NCI-H2227 (cell line): ENCODE data around the gene CLTRN.
"Not testable (repeated sequence)": the region's sequence is repeated elsewhere in the genome, so short reads cannot be mapped to it uniquely, and the experiment has no call there.

Experiments used
- DNase-seq: peaks from one replicate; lab custom pipeline; 2025; ENCODE audit not compliant: unreplicated experiment; lab: John Stamatoyannopoulos, UW

Gene CLTRN

DNA sequence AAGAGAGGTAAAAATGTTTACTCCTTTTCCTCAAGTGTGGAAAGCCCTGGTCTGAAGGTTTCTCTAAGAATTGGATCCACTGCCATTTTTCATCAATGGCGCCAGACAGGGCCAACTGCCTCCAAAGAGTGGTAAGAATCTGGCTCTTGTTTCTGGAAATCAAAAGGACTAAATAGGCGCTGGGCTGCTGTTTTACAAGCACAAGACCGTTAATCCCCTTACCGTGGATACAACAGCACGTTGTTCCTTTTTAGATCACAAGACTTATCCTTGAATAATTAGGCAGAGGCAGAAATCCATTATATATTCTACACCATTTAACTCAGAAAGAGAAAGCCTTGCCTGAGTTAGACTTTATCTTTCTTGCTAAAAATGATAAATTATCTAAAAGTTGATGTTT lies 10.6 kb downstream of the CLTRN start:
- no peak for DNase-seq

DNA sequence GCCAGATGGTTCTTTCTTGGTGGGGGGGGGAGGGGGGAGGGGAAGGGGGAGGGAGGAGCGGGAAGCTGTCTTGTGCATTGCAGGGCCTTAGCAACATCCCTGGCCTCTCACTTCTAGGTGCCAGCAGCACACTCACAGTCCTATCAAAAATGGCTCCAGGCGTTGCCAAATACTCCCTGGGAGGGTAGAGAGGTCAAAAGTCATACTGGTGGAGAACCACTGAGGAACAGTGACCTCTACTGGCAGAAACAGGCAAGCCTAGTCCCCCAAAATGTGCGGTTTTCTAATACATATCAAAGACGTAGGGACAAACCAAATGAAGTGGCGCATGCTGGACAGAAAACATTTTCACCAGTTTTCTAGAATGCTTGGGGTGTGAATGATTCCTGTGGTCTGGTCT lies 17.1 kb downstream of the CLTRN start:
- not testable (repeated sequence) for DNase-seq

DNA sequence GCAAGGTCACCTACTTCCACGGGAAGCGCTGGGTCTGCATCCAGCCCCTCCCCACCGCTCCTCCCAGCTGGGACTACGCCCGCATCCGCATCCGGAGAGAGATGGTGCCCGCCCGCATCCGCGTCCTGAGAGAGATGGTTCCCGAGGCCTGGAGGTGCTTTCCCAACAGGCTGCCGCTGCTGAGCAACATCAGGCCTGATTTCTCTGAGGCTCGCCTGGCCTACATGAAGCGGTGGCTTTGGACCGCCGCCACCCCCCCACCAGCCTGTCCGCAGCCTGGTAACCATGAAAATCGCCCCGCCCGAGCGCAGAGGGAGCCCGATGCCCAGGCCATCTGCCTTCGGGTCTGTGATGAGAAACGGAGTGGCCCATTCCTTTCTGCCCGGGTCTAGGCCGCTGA lies 18.1 kb downstream of the CLTRN start:
- DNase-seq: no peak

DNA sequence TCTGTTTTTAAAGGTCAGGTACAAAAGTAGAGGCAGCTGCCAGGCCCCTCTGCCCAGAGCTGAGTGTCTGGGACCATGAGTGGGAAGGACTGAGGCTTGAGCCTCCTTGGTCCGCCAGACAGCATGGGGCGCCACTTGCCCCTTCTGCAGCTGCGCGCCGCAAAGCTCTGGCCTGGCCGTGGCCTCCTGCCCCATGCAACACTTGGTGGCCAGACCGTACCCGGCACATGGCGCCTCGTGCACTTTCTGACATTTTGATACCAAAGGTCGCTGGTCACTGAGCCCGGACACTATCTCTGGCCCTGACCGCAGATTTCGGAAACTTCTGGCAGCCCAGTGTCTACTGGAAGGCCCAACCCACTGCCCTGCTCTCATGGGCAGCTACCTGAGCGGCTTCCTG lies 18.6 kb downstream of the CLTRN start:
- no peak for DNase-seq

DNA sequence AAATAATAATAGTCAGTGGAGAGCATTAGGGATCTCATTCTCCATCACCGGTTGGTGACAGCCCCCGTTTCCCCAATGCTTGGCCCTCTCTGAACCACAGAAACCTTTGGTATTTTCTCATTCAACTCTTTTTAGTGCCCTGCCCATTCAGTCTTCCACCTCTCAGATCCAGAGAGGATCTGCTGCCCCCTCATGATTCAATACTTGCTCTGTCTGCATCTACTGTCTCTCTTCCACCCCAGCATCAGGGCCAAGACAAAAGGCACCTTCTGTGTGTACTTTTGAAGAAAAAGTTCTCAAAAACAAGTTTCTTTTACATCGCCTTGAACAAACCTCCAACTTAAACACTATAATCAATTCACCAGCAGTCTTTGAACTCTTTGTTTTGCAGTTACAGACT lies 19.3 kb downstream of the CLTRN start:
- DNase-seq: no peak

DNA sequence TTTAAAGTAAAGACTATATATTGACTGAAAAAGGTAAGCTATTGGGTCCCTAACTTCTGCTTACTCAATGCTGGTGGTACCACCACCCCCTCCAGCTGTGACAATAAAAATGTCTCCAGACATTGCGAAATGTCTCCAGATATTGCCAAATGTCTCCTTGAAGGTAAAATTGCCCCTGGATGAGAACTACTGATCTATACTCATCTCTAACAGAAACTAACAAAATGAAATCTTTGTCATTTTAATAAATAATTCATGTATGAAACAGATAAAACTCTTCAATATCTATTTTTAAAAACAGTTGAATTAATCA lies 20.1 kb downstream of the CLTRN start:
- no peak for DNase-seq

DNA sequence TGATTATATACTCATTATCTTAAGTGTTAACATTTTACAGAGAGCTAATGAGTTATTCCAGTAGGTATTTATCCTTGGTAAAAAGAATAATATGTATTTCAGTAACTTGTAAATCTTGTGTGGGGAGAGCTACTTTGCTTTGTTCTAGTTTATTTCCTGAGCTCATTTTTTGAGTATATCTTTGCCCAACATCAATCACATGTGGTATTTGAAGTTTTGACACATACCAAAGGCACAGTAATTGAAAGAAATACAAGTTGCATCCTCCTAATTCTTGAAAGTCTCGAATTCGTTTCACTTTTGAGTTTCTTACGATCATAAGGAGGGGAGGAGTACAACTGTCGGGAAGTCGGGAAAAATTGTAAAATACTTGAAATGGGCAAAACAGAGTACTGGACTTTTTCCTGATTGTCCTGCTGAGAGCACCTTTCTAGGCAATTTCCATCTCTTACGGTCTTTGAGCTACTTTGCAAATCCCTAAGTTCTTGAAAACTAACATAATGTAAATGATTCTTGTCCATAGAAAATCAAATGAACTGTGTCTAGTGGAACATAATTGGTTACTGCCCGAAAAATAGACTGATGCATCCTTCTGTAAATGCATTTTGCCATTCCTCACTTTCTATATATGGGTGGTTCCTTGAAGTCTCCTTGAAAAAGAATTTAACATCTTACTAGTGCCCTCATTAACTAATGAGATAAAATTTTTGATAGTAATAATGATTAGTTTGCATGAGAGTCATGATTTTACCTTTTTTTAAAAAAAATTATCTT lies 20.6 kb downstream of the CLTRN start:
- no peak for DNase-seq

DNA sequence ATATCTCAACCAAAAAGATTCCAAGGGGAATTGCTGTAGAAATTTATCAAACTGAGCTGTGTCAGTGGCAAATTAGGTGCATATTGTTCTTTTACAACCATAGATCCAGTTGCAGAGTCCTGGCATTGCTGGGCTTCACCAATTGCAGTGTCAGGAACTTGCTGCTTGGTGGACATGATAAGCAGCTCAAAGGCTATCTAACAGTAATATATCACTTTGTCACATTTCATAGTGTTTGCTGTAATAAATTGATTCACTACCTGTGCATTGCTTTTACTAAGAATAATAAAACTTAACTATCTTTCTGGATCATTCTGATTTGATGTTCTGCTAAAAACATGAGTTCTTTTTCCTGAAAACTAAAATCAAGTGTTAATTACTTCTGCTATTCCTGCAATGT lies 33.0 kb downstream of the CLTRN start:
- DNase-seq: no peak

DNA sequence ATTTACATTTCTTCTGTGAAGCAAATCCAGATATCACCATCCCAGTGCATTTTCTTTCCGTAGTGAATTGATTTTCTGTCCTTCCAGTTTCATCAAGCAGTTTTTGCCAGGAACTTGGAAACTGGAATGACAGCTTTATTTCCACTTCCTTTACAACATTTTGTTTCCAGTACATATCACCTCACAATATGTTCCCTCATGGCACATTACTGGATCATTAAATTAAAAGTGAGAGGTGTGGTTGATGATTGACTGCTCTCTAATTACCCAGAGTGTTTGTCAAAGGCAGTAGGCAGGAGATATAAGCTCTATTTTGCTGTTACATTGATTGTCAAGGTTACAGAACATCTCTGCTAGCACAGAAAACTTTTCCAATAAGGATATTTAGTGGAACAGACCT lies 41.6 kb downstream of the CLTRN start:
- DNase-seq: no peak

DNA sequence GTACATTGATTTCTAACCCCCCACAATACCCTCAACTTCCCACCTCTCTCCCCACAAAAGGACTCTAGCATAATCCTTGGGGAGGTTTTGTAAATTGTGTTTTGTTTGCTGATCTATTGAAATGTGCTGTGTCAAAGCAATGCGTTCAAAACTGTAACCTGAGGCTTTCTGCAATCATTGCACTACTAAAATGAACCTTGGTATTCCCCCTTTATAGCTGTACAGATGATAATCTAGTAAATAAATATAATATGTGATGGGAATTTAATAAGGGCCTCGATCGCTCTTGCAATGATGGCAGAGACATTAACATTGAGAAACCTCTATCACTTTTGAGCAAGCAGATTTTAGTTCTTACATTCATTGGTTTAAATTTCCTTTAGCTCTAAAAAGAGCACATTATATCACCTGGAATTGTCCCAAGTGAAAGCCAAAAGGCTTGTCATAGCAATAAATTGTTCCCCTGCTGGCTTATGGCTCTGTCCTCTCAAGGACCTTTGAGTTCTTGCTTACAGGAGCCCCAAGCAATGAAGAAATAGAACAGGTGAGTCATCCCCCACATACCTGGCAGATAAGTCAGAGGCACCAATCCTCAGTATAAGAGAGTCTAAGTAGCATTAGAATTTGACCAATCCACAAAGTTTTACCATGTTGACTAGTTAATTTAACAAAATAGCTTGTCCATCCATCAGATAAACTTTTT lies 45.4 kb downstream of the CLTRN start:
- no peak for DNase-seq

DNA sequence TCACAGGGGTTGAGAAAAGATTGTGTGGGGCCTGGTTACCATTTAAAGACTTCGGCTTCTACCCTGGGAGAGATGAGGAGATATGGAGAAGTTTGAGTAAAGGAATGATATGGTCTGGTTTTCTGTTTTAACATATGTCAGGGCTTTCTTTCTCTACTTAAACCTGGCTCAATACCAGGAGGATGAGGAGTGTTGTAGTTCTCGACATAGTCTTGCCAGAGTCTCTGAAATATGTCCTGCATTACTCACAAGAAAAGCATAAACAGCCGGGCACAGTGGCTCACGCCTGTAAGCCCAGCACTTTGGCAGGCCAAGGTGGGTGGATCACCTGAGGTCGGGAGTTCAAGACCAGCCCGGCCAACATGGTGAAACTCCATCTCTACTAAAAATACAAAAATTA lies 47.5 kb downstream of the CLTRN start:
- no peak for DNase-seq

DNA sequence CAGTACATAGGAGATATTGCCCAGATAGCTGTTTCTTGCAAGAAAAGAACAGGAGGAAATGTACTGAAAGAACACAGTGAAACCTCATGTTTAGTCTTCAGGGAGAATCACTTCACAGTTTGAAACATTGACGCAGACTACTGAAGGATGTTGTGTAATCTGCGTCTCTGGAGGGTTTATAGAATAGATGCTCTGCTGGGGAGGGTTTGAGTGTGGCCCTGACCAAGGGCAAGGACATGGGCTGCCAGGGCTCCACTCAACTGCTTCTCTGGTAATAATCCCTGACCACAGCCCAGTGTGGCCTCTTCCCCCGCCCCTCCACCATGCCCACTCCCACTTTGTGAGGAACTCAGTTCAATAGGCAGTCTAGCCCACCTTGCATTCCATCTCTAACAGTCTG lies 48.1 kb downstream of the CLTRN start:
- no peak for DNase-seq

DNA sequence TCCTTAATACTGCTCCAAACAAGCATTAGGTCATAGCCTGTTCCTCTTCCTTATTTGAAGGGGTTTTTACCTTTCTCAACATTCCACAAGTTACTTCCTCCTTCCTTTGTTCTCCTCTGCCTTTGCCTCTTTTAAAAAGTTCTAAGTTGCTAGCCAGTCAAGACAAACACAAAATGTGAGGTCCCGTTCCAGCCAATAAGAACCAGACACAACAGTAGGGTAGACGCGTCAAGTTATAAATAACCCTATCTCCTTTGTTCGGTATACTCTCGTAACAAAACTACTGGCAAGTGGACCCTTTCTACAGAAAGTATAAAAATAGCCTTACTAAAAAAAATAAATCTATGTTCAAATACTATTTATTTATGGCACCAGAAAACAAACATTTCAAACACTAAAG lies 57.5 kb downstream of the CLTRN start:
- no peak for DNase-seq

DNA sequence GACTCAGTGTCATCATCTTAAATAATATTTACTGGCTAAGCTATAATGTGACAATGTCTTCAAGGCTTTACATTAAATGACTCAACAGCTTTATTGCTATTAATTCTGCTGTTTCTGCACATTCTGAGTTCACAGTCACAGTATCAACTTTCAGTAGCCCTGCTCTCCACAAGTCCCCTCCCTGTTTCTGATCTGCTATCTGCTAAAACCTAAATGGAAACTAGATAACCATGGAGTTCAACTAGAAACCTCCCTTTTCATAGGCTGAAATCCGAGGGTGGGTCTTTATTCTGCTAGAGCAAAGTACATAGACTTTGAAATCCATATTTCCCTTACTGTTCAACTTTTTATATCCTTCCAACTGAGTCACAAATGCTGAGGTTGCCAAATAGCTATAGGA lies 58.5 kb downstream of the CLTRN start:
- DNase-seq: no peak

DNA sequence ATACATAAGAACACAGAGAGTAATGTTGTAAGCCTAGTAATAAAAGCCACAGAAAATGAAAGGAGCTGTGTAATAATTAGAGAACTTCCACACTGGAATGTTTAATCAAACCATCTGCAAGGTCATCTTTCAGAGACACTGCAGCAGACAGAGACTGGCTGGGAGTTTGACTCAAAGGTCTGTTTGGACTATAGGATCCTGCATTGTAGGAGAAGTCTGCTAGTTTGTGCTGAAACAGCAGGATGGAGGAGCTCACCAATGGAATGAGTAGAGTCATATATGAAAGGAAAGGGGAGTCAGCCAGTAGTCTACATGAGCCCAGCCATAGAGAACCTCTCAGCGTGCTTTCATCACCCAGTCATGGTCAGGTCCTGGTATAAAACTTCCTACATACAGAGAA lies 59.4 kb downstream of the CLTRN start:
- no peak for DNase-seq

DNA sequence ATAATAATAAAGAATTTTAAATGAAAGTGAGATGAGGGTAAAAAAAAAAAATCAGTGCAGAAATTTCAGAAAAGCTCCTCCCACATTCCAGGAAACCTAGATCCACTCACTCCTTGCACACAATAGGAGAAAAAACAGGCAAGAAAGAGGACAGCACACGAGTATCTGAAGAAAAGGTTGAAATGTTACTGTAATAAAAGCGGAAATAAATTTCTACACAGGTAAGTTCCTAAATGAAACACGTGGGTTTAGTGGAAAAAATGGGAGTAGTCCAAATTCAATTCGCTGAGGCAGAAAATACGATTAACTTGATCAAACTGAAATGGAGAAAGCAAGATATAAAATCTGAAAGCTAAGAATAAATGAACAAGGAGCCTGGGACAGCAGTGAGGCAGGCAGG lies 61.8 kb downstream of the CLTRN start:
- DNase-seq: no peak

DNA sequence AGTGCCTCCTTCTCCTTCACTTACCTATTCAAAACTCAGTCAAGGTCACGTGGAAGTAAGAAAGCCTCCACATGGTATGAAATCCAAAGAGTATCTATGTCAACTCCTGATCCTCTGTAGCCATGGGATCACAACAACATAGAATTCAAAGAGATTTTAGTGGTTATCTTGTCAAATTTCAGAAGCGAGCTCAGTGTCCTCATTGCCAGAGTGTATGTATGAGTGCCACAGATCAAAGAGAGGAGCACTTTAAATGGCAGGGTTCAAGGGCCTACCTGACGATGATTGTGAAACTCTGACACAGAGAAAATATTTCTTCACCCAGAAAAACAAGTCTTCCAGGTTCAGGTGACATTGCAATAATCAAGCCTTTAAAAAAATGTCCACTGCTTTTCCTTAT lies 62.7 kb downstream of the CLTRN start:
- DNase-seq: no peak

DNA sequence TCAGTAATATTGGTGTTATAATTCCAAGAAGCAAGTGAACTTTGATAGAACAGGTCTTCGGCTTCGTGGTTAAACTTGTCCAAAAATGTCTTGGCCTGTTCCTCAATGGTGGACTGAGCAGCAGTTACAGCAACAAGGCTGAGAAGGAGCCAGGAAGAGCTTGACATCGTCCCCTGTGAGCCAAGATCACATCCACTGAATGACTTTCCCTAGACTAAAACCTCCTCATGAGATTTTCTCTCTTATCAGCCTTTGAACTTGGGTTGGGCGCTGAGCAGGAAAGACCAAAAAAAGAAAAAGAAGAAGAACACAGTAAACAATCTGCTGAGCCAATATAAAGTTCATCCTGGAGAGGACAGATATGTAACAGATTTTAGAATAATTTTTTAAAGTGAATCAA lies 63.9 kb downstream of the CLTRN start, which contains the start of gene ACE2:
Gene ACE2 (minus strand): TSS at position 216 of the 400 bp plus-strand sequence. CDS start 49 bp downstream, at position 167.
- DNase-seq: no peak

DNA sequence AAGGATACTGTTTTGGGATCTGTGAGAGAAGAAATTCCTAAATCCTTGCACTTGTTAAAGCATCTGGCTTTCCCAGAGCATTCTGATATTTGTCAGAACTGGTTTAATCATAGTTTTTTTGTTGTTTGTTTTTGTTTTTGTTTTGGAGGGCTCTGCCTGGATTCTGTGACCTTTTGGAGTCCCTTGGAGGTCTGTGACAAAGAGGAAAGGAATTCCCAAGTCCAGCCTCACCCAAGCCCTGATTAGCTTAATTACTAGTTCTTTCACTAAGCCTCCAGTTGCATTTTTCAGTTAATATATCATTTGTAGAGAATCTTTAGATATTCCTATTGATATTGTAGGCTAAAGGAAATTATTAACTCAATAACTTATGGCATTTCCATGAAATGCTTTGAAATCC lies 64.6 kb downstream of the CLTRN start:
- DNase-seq: no peak

DNA sequence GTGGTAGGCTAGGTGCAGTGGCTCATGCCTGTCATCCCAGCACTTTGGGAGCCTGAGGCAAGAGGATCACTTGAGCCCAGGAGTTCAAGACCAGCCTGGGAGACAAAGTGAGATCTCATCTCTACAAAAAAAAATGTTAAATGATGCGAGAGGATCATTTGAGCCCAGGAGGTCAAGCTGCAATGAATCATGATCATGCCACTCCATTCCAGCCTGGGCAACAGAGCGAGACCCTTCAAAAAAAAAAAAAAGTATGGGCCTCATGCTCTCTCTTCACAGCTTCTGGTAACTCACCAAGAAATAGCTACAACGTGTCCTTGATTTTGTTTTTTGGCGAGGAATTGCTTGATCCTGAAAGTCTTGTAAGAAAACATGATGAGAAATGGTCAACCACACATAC lies 65.1 kb downstream of the CLTRN start:
- DNase-seq: no peak

DNA sequence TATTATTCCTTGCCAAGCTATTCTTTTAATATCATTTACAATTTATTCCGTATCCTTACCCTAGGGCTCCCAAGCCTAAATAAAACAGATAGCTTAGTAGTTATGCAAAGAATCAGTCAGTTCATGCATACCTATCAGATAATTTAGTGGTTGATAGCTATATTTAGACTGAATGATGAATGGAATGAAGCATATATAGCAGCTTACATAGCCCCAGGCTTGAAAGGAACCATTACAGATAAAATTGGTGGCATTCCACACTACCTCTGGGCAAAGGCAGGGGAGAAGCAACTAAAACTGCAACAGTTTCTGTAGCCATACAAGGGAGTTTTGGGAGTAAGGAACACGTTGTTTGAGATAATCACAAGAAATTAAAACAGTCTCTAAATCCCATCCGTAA lies 66.6 kb downstream of the CLTRN start:
- no peak for DNase-seq

DNA sequence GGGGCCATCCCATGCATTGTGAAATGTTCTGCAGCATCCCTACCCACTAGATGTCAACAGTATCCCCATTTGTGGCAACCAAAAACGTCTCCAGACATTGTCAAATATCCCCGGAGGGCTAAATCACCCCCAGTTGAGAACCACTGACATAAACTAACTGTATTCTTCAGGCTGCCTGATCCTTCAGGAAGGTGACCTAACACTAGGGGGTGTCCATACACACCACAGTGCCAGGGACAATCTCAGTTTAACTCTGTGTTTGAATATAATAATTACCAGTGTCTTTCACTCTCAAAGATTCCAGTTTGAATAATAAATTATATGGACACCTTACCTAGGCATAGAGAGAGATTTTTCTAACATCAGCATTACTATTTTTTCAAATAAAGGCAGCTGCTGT lies 70.2 kb downstream of the CLTRN start:
- no peak for DNase-seq
